Peyer's patch (tissue), 4 donors: ENCODE measurements around the gene PA2G4.

Experiments
- CTCF ChIP-seq, 6 experiments: fragments of 450-650 bp in 4 of 6; fragments of 200-600 bp in 2 of 6; sonication (generic) in 1 of 6; IDR thresholded peaks; one replicate each; pipeline ENCODE4 v1.5.1; 2017 to 2019; ENCODE audit warnings: antibody characterized with exemption in 6 of 6, mild to moderate bottlenecking in 3 of 6, moderate library complexity in 1 of 6
- POLR2A ChIP-seq, 2 donors: fragments of 450-650 bp; IDR thresholded peaks; one replicate each; pipeline ENCODE4 v1.5.1; 2017; ENCODE audit warnings: antibody characterized with exemption in 2 of 2, mild to moderate bottlenecking in 2 of 2, moderate library complexity in 2 of 2

DNA sequence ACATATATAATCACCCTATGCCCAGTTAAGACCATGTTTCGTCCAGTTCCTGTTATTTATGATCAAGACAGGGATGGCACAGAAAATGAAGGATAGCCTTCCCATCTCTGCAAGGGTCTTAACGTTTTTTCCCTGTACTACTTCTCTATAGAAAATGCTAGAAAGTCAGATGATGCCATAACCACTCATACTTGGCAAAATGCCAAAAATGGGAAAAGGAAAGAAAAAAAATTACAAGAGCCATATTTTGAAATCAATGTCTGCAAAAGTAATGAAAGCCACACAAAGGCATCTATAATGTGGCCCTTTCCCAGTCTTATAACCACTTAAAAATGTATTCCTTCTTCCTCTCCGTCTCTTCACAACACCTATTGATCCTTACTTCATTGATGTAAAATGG lies 46.2 kb downstream of the PA2G4 start:
- TF ChIP-seq CTCF (IDR thresholded peaks at IDR 0.05): no peak
- TF ChIP-seq POLR2A (IDR thresholded peaks at IDR 0.05): no peak
